ENCODE results near the gene ZFAND2A.

DNA sequence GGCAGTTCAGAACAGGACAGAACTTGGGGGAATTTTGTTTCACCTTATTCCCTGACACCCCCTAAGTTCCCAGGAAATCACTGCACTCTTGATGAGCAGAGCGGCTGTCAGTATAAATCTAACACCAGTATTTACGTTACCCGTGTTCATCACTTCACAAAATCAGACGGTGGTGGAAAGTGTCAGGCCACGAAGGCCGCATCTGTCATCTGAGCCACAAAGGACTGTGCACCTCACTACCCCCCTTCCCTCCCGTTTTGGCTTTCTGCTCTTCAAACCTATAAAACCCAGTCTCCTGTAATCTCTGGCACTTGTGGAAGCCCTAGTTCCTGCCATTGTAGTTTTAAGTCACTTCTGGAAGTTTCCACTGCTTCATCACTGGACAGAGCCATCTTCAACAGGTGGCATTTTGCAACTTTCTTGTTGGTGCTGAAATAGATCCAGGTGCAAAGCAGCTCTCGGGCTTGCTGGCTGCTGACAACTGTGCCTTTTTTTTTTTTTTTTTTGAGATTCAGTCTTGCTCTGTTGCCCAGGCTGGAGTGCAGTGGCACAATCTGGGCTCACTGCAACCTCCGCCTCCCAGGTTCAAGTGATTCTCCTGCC is 9.5 kb downstream of the ZFAND2A start:
- TF ChIP-seq TP53 (CRISPR knock-in tag; IDR thresholded peaks at IDR 0.05) (no peak), ZNF263 (CRISPR knock-in tag; IDR thresholded peaks at IDR 0.05; ENCODE audit: low read depth) (no peak), ELF4 (CRISPR knock-in tag; IDR thresholded peaks at IDR 0.05; ENCODE audit: low read depth) (no peak), ETV6 (CRISPR knock-in tag; IDR thresholded peaks at IDR 0.05) (no peak), ZNF138 (CRISPR knock-in tag; conservative IDR thresholded peaks at IDR 0.05) (no peak)
- TF ChIP-seq, protein P1, sequence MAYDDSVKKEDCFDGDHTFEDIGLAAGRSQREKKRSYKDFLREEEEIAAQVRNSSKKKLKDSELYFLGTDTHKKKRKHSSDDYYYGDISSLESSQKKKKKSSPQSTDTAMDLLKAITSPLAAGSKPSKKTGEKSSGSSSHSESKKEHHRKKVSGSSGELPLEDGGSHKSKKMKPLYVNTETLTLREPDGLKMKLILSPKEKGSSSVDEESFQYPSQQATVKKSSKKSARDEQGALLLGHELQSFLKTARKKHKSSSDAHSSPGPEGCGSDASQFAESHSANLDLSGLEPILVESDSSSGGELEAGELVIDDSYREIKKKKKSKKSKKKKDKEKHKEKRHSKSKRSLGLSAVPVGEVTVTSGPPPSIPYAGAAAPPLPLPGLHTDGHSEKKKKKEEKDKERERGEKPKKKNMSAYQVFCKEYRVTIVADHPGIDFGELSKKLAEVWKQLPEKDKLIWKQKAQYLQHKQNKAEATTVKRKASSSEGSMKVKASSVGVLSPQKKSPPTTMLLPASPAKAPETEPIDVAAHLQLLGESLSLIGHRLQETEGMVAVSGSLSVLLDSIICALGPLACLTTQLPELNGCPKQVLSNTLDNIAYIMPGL (CRISPR knock-in tag; IDR thresholded peaks at IDR 0.05) = no peak
- TF ChIP-seq, protein P2, sequence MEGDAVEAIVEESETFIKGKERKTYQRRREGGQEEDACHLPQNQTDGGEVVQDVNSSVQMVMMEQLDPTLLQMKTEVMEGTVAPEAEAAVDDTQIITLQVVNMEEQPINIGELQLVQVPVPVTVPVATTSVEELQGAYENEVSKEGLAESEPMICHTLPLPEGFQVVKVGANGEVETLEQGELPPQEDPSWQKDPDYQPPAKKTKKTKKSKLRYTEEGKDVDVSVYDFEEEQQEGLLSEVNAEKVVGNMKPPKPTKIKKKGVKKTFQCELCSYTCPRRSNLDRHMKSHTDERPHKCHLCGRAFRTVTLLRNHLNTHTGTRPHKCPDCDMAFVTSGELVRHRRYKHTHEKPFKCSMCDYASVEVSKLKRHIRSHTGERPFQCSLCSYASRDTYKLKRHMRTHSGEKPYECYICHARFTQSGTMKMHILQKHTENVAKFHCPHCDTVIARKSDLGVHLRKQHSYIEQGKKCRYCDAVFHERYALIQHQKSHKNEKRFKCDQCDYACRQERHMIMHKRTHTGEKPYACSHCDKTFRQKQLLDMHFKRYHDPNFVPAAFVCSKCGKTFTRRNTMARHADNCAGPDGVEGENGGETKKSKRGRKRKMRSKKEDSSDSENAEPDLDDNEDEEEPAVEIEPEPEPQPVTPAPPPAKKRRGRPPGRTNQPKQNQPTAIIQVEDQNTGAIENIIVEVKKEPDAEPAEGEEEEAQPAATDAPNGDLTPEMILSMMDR (IDR thresholded peaks at IDR 0.05) = no peak
- TF ChIP-seq, protein P3, sequence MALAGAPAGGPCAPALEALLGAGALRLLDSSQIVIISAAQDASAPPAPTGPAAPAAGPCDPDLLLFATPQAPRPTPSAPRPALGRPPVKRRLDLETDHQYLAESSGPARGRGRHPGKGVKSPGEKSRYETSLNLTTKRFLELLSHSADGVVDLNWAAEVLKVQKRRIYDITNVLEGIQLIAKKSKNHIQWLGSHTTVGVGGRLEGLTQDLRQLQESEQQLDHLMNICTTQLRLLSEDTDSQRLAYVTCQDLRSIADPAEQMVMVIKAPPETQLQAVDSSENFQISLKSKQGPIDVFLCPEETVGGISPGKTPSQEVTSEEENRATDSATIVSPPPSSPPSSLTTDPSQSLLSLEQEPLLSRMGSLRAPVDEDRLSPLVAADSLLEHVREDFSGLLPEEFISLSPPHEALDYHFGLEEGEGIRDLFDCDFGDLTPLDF (CRISPR knock-in tag; IDR thresholded peaks at IDR 0.05) = no peak
- TF ChIP-seq, protein P4, sequence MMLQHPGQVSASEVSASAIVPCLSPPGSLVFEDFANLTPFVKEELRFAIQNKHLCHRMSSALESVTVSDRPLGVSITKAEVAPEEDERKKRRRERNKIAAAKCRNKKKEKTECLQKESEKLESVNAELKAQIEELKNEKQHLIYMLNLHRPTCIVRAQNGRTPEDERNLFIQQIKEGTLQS (CRISPR knock-in tag; conservative IDR thresholded peaks at IDR 0.05) = no peak
- TF ChIP-seq, protein P5, sequence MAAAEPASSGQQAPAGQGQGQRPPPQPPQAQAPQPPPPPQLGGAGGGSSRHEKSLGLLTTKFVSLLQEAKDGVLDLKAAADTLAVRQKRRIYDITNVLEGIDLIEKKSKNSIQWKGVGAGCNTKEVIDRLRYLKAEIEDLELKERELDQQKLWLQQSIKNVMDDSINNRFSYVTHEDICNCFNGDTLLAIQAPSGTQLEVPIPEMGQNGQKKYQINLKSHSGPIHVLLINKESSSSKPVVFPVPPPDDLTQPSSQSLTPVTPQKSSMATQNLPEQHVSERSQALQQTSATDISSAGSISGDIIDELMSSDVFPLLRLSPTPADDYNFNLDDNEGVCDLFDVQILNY (CRISPR knock-in tag; IDR thresholded peaks at IDR 0.05) = no peak
- TF ChIP-seq, protein P6, sequence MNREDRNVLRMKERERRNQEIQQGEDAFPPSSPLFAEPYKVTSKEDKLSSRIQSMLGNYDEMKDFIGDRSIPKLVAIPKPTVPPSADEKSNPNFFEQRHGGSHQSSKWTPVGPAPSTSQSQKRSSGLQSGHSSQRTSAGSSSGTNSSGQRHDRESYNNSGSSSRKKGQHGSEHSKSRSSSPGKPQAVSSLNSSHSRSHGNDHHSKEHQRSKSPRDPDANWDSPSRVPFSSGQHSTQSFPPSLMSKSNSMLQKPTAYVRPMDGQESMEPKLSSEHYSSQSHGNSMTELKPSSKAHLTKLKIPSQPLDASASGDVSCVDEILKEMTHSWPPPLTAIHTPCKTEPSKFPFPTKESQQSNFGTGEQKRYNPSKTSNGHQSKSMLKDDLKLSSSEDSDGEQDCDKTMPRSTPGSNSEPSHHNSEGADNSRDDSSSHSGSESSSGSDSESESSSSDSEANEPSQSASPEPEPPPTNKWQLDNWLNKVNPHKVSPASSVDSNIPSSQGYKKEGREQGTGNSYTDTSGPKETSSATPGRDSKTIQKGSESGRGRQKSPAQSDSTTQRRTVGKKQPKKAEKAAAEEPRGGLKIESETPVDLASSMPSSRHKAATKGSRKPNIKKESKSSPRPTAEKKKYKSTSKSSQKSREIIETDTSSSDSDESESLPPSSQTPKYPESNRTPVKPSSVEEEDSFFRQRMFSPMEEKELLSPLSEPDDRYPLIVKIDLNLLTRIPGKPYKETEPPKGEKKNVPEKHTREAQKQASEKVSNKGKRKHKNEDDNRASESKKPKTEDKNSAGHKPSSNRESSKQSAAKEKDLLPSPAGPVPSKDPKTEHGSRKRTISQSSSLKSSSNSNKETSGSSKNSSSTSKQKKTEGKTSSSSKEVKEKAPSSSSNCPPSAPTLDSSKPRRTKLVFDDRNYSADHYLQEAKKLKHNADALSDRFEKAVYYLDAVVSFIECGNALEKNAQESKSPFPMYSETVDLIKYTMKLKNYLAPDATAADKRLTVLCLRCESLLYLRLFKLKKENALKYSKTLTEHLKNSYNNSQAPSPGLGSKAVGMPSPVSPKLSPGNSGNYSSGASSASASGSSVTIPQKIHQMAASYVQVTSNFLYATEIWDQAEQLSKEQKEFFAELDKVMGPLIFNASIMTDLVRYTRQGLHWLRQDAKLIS (CRISPR knock-in tag; IDR thresholded peaks at IDR 0.05; ENCODE audit: borderline replicate concordance) = no peak
- TF ChIP-seq, protein P7, sequence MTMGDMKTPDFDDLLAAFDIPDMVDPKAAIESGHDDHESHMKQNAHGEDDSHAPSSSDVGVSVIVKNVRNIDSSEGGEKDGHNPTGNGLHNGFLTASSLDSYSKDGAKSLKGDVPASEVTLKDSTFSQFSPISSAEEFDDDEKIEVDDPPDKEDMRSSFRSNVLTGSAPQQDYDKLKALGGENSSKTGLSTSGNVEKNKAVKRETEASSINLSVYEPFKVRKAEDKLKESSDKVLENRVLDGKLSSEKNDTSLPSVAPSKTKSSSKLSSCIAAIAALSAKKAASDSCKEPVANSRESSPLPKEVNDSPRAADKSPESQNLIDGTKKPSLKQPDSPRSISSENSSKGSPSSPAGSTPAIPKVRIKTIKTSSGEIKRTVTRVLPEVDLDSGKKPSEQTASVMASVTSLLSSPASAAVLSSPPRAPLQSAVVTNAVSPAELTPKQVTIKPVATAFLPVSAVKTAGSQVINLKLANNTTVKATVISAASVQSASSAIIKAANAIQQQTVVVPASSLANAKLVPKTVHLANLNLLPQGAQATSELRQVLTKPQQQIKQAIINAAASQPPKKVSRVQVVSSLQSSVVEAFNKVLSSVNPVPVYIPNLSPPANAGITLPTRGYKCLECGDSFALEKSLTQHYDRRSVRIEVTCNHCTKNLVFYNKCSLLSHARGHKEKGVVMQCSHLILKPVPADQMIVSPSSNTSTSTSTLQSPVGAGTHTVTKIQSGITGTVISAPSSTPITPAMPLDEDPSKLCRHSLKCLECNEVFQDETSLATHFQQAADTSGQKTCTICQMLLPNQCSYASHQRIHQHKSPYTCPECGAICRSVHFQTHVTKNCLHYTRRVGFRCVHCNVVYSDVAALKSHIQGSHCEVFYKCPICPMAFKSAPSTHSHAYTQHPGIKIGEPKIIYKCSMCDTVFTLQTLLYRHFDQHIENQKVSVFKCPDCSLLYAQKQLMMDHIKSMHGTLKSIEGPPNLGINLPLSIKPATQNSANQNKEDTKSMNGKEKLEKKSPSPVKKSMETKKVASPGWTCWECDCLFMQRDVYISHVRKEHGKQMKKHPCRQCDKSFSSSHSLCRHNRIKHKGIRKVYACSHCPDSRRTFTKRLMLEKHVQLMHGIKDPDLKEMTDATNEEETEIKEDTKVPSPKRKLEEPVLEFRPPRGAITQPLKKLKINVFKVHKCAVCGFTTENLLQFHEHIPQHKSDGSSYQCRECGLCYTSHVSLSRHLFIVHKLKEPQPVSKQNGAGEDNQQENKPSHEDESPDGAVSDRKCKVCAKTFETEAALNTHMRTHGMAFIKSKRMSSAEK (CRISPR knock-in tag; IDR thresholded peaks at IDR 0.05; ENCODE audit: borderline replicate concordance) = no peak

All from WTC11 (cell line).